ENCODE data around the gene FCER2.

DNA sequence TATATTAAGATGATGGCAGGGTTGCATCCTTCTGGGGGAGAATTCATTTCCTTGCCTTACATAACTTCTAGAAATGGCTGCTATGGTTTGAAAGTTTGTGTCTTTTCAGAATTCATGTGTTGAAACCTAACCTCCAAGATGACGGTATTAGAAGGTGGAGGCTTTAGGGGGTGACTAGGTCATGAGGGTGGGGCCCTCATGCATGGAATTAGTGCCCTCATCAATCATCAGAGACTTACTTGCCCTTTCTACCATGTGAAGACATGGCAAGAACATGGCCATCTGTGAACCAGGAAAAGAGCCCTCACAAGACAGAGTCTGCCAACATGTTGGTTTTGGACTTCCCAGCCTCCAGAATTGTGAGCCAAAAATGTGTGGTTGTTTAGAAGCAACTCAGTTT lies 14.8 kb upstream of the FCER2 start:
- TF ChIP-seq, protein P1, sequence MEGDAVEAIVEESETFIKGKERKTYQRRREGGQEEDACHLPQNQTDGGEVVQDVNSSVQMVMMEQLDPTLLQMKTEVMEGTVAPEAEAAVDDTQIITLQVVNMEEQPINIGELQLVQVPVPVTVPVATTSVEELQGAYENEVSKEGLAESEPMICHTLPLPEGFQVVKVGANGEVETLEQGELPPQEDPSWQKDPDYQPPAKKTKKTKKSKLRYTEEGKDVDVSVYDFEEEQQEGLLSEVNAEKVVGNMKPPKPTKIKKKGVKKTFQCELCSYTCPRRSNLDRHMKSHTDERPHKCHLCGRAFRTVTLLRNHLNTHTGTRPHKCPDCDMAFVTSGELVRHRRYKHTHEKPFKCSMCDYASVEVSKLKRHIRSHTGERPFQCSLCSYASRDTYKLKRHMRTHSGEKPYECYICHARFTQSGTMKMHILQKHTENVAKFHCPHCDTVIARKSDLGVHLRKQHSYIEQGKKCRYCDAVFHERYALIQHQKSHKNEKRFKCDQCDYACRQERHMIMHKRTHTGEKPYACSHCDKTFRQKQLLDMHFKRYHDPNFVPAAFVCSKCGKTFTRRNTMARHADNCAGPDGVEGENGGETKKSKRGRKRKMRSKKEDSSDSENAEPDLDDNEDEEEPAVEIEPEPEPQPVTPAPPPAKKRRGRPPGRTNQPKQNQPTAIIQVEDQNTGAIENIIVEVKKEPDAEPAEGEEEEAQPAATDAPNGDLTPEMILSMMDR (IDR thresholded peaks at IDR 0.05): no peak
- TF ChIP-seq CEBPB (IDR thresholded peaks at IDR 0.05) (no peak), EP300 (IDR thresholded peaks at IDR 0.05) (no peak), ZNF302 (CRISPR knock-in tag; IDR thresholded peaks at IDR 0.05) (no peak), MYC (IDR thresholded peaks at IDR 0.05; ENCODE audit: borderline replicate concordance, low read length) (no peak)
- TF ChIP-seq, protein P2, sequence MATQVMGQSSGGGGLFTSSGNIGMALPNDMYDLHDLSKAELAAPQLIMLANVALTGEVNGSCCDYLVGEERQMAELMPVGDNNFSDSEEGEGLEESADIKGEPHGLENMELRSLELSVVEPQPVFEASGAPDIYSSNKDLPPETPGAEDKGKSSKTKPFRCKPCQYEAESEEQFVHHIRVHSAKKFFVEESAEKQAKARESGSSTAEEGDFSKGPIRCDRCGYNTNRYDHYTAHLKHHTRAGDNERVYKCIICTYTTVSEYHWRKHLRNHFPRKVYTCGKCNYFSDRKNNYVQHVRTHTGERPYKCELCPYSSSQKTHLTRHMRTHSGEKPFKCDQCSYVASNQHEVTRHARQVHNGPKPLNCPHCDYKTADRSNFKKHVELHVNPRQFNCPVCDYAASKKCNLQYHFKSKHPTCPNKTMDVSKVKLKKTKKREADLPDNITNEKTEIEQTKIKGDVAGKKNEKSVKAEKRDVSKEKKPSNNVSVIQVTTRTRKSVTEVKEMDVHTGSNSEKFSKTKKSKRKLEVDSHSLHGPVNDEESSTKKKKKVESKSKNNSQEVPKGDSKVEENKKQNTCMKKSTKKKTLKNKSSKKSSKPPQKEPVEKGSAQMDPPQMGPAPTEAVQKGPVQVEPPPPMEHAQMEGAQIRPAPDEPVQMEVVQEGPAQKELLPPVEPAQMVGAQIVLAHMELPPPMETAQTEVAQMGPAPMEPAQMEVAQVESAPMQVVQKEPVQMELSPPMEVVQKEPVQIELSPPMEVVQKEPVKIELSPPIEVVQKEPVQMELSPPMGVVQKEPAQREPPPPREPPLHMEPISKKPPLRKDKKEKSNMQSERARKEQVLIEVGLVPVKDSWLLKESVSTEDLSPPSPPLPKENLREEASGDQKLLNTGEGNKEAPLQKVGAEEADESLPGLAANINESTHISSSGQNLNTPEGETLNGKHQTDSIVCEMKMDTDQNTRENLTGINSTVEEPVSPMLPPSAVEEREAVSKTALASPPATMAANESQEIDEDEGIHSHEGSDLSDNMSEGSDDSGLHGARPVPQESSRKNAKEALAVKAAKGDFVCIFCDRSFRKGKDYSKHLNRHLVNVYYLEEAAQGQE (IDR thresholded peaks at IDR 0.05): no peak
- TF ChIP-seq, protein P3, sequence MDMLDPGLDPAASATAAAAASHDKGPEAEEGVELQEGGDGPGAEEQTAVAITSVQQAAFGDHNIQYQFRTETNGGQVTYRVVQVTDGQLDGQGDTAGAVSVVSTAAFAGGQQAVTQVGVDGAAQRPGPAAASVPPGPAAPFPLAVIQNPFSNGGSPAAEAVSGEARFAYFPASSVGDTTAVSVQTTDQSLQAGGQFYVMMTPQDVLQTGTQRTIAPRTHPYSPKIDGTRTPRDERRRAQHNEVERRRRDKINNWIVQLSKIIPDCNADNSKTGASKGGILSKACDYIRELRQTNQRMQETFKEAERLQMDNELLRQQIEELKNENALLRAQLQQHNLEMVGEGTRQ (IDR thresholded peaks at IDR 0.05): no peak
